IMR-90 (cell line): ENCODE results near the gene PRSS33. TPM values are rescaled to one million over a fixed set of nuclear protein-coding genes. Genes with fewer than 3 reads are reported as not detected.

ENCODE experiments used
- ATAC-seq: fragments of 200-7000 bp; cut with Tn5 transposase; 2 replicates; pipeline ENCODE4 v1.9.1; 2020; ENCODE audit warnings: low read depth, mild to moderate bottlenecking, moderate library complexity
- BruUV-seq: library from RNA; stranded (reverse); fragments of 400-500 nt; replicated peaks from 2 replicates; lab custom pipeline; 2021; lab: Mats Ljungman, UMichigan
- CTCF ChIA-PET: fragments of 300-600 bp; formaldehyde crosslinking; extraction: SDS; loops from one replicate; lab custom pipeline; 2021; ENCODE audit warnings: antibody characterized with exemption; lab: Yijun Ruan, JAX
- POLR2A ChIA-PET: fragments of 300-600 bp; sonication (Branson Sonifier 250); formaldehyde crosslinking; loops from one replicate; lab custom pipeline; 2022; ENCODE audit warnings: antibody characterized with exemption; ENCODE audit not compliant: unreplicated experiment; lab: Charles Lee
- DNase-seq: peaks from one replicate; pipeline ENCODE4 v3.0.0; 2013
- H2AFZ ChIP-seq: replicated peaks from 2 replicates; pipeline ENCODE3; 2013; ENCODE audit warnings: low read length, mild to moderate bottlenecking; ENCODE audit not compliant: poor library complexity
- H2AK5ac ChIP-seq: 2 replicates; pipeline ENCODE4 v1.6.1; 2013; ENCODE audit warnings: low read depth, low read length, inconsistent platforms
- H2AK9ac ChIP-seq: replicated peaks from 2 replicates; pipeline ENCODE3; 2013; ENCODE audit warnings: mild to moderate bottlenecking, low read depth, low read length, moderate library complexity; ENCODE audit not compliant: poor library complexity
- H2BK120ac ChIP-seq: 2 replicates; pipeline ENCODE4 v1.6.1; 2013; ENCODE audit warnings: low read depth, low read length, inconsistent platforms
- H2BK15ac ChIP-seq: 3 replicates; pipeline ENCODE4 v1.6.1; 2013; ENCODE audit warnings: low read depth, low read length, inconsistent platforms
- H2BK20ac ChIP-seq: 2 replicates; pipeline ENCODE4 v1.6.1; 2013; ENCODE audit warnings: low read depth, mild to moderate bottlenecking, inconsistent platforms, low read length, moderate library complexity
- H2BK5ac ChIP-seq: 2 replicates; pipeline ENCODE4 v1.6.1; 2013; ENCODE audit warnings: mild to moderate bottlenecking, low read depth, low read length, inconsistent platforms; ENCODE audit not compliant: poor library complexity, severe bottlenecking
- H3K14ac ChIP-seq: replicated peaks from 2 replicates; pipeline ENCODE4 v1.6.1; 2013; ENCODE audit warnings: low read depth, low read length, inconsistent platforms
- H3K18ac ChIP-seq: 2 replicates; pipeline ENCODE4 v1.6.1; 2013; ENCODE audit warnings: low read depth, low read length, control low read depth
- H3K23ac ChIP-seq: 2 replicates; pipeline ENCODE4 v1.6.1; 2013; ENCODE audit warnings: low read depth, low read length, inconsistent platforms
- H3K27ac ChIP-seq: 2 replicates; pipeline ENCODE4 v1.5.1; 2013; ENCODE audit warnings: mild to moderate bottlenecking, control low read depth, low read length; ENCODE audit not compliant: insufficient read depth
- H3K27me3 ChIP-seq: 2 replicates; pipeline ENCODE4 v1.6.1; 2013; ENCODE audit warnings: low read length; ENCODE audit not compliant: control insufficient read depth, insufficient read depth
- H3K36me3 ChIP-seq: 2 replicates; pipeline ENCODE4 v1.6.1; 2013; ENCODE audit warnings: low read length, mixed read lengths; ENCODE audit not compliant: control insufficient read depth, insufficient read depth
- H3K4ac ChIP-seq: 2 replicates; pipeline ENCODE4 v1.6.1; 2013; ENCODE audit warnings: low read depth, low read length, inconsistent platforms
- H3K4me1 ChIP-seq: 2 replicates; pipeline ENCODE4 v1.6.1; 2013; ENCODE audit warnings: low read length, mixed read lengths; ENCODE audit not compliant: control insufficient read depth, insufficient read depth
- H3K4me2 ChIP-seq: 2 replicates; pipeline ENCODE4 v1.6.1; 2013; ENCODE audit warnings: low read depth, mild to moderate bottlenecking, control low read depth, low read length, moderate library complexity
- H3K4me3 ChIP-seq: 2 replicates; pipeline ENCODE4 v1.5.1; 2013; ENCODE audit warnings: low read depth, mild to moderate bottlenecking, control low read depth, low read length, moderate library complexity; ENCODE audit not compliant: insufficient read depth
- H3K56ac ChIP-seq: 2 replicates; pipeline ENCODE4 v1.6.1; 2013; ENCODE audit warnings: low read length, inconsistent platforms; ENCODE audit not compliant: insufficient read depth; ENCODE audit errors: extremely low read depth
- H3K79me1 ChIP-seq, 2 experiments: 2 replicates each; pipeline ENCODE4 v1.6.1; 2013; ENCODE audit warnings: low read length in 2 of 2, inconsistent platforms in 1 of 2, low read depth in 1 of 2
- H3K9ac ChIP-seq: 2 replicates; pipeline ENCODE4 v1.6.1; 2013; ENCODE audit warnings: low read depth, low read length, control low read depth
- H3K9me1 ChIP-seq: 2 replicates; pipeline ENCODE4 v1.6.1; 2013; ENCODE audit warnings: low read length, inconsistent platforms; ENCODE audit not compliant: insufficient read depth
- H3K9me3 ChIP-seq: 2 replicates; pipeline ENCODE4 v1.6.1; 2013; ENCODE audit warnings: low read length; ENCODE audit not compliant: control insufficient read depth, insufficient read depth
- H4K20me1 ChIP-seq: 2 replicates; pipeline ENCODE4 v1.6.1; 2013; ENCODE audit warnings: low read length, inconsistent platforms; ENCODE audit not compliant: insufficient read depth
- H4K5ac ChIP-seq: 2 replicates; pipeline ENCODE4 v1.6.1; 2013; ENCODE audit warnings: mild to moderate bottlenecking, low read depth, low read length, control low read depth
- H4K8ac ChIP-seq, 2 experiments: 2 replicates each; pipeline ENCODE4 v1.6.1; 2013; ENCODE audit warnings: low read depth in 2 of 2, low read length in 2 of 2, control low read depth in 1 of 2, inconsistent platforms in 1 of 2
- H4K91ac ChIP-seq: 2 replicates; pipeline ENCODE4 v1.6.1; 2013; ENCODE audit warnings: low read depth, low read length, inconsistent platforms; ENCODE audit not compliant: insufficient read depth
- BHLHE40 ChIP-seq: fragments of 150-350 bp; IDR thresholded peaks from 2 replicates; pipeline ENCODE4 v1.6.1; 2016; ENCODE audit warnings: mild to moderate bottlenecking, low read depth, low read length
- CEBPB ChIP-seq: IDR thresholded peaks from 2 replicates; pipeline ENCODE4 v1.6.1; 2012; ENCODE audit warnings: low read depth, low read length, improper control_type of control experiment
- MAFK ChIP-seq: IDR thresholded peaks from 2 replicates; pipeline ENCODE4 v1.6.1; 2012; ENCODE audit warnings: low read depth, low read length, improper control_type of control experiment
- MAZ ChIP-seq: IDR thresholded peaks from 2 replicates; pipeline ENCODE4 v1.6.1; 2012; ENCODE audit warnings: low read depth, mild to moderate bottlenecking, low read length, improper control_type of control experiment, moderate library complexity, borderline replicate concordance
- NFE2L2 ChIP-seq: fragments of 150-350 bp; IDR thresholded peaks from 2 replicates; pipeline ENCODE4 v1.6.1; 2016; ENCODE audit warnings: low read depth, mild to moderate bottlenecking, low read length
- RAD21 ChIP-seq: IDR thresholded peaks from 2 replicates; pipeline ENCODE4 v1.6.1; 2012; ENCODE audit warnings: low read length, improper control_type of control experiment
- RFX5 ChIP-seq: IDR thresholded peaks from 2 replicates; pipeline ENCODE4 v1.8.0; 2012; ENCODE audit warnings: low read depth, mild to moderate bottlenecking, low read length, moderate library complexity
- SMC3 ChIP-seq: fragments of 150-350 bp; IDR thresholded peaks from 2 replicates; pipeline ENCODE4 v1.6.1; 2016; ENCODE audit warnings: low read depth, mild to moderate bottlenecking, antibody characterized with exemption, low read length, moderate library complexity
- USF2 ChIP-seq: fragments of 150-350 bp; IDR thresholded peaks from 2 replicates; pipeline ENCODE4 v1.6.1; 2017; ENCODE audit warnings: mild to moderate bottlenecking, antibody characterized with exemption, low read length, low read depth
- WGBS, 2 experiments: methylation state at CpG; one replicate each; pipeline versions ENCODE4 v1.1.5 to v1.1.7; 2013; ENCODE audit warnings: missing lambda C conversion rate in 2 of 2; ENCODE audit not compliant: insufficient read length in 1 of 2; ENCODE audit errors: extremely low coverage in 2 of 2; 5-methylcytosine and 5-hydroxymethylcytosine counted together
- dilution Hi-C: fragments of 300-500 bp; cut with HindIII; formaldehyde crosslinking; loops from one replicate; pipeline ENCODE4 v1.14.3; 2018; ENCODE audit warnings: low sequenced_read_pairs; ENCODE audit not compliant: unreplicated experiment
- in situ Hi-C: fragments of 300-500 bp; cut with MboI; formaldehyde crosslinking; loops from 3 replicates; pipeline ENCODE4 v1.14.3; 2019; ENCODE audit warnings: low sequenced_read_pairs, inconsistent platforms, mixed read lengths
- intact Hi-C: fragments of 100-400 bp; cut with micrococcal nuclease; formaldehyde crosslinking; loops from 2 replicates; pipeline ENCODE4 v1.10.0; 2022
- polyA plus RNA-seq, 3 experiments: library from polyadenylated mRNA; depleted of rRNA; stranded (reverse); fragments of >200 nt; gene quantifications; 2 replicates each; pipeline ENCODE4 v1.2.3, GENCODE V29; 2012; ENCODE audit warnings: low replicate concordance in 1 of 3
- total RNA-seq: library from RNA; depleted of rRNA; stranded (reverse); fragments of >200 nt; gene quantifications from 2 replicates; pipeline ENCODE4 v1.2.3, GENCODE V29; 2012

PRSS33 gene
- total and polyA plus RNA-seq, 2 of the 4 experiments (the other 2 are of a cell fraction) = not detected

GRCh38 chr16:2748757-2749455, 38.5 kb downstream of the PRSS33 start:
- CTCF ChIA-PET = no interaction called here
- no peak overlapping the region for H2BK15ac ChIP-seq
- H3K9me1 ChIP-seq = no peaks in the 10 kb centered on the region; the same call in 1 of the 2 replicates
- H4K20me1 ChIP-seq = peaks cover 11% of the 10 kb centered on the region
- H2BK20ac ChIP-seq = no peak overlapping the region
- no peak overlapping the region for H3K9ac ChIP-seq
- no peak overlapping the region for H4K91ac ChIP-seq
- H4K8ac ChIP-seq = no peak overlapping the region
- intact Hi-C loops (no loop called here), in situ Hi-C loops (no loop called here), dilution Hi-C loops (no loop called here)
- peaks cover 2% of the 10 kb centered on the region; the same call in 1 of the 2 replicates for H3K9me3 ChIP-seq
- no peak overlapping the region for H2AK5ac ChIP-seq
- no peak for ATAC-seq
- no peak overlapping the region for H2BK5ac ChIP-seq
- H3K4me2 ChIP-seq = no peak overlapping the region
- no peak overlapping the region for H4K5ac ChIP-seq
- no peak for DNase-seq
- no peak overlapping the region for H3K4ac ChIP-seq
- H3K36me3 ChIP-seq = no peaks in the 10 kb centered on the region; the same call in 1 of the 2 replicates
- POLR2A ChIA-PET = no interaction called here
- H3K27me3 ChIP-seq = no peaks in the 10 kb centered on the region; the same call in 1 of the 2 replicates
- no peak overlapping the region for H3K14ac ChIP-seq
- no peak overlapping the region for H2BK120ac ChIP-seq
- no TSS peak for BruUV-seq
- H3K18ac ChIP-seq = no peak overlapping the region
- WGBS, 2 experiments = 87% methylated on average over 6 of the region's 7 CpGs; no CpG with 5 or more reads in 1 of the 2 experiments
- H3K79me1 ChIP-seq = peaks cover 11 to 18% of the 10 kb centered on the region in 2 experiments
- peaks cover 7% of the 10 kb centered on the region for H3K4me1 ChIP-seq
- no peak overlapping the region for H3K4me3 ChIP-seq
- no peak for TF ChIP-seq NFE2L2
- TF ChIP-seq RAD21 = no peak
- no peak for TF ChIP-seq CEBPB
- TF ChIP-seq BHLHE40 = no peak
- no peak for TF ChIP-seq SMC3
- TF ChIP-seq RFX5 = no peak
- TF ChIP-seq MAFK = no peak
- no peak for TF ChIP-seq USF2
- no peak for TF ChIP-seq MAZ
- no peak overlapping the region for H3K23ac ChIP-seq
- H3K56ac ChIP-seq = no peak overlapping the region
- H3K27ac ChIP-seq = no peak overlapping the region
- H2AK9ac ChIP-seq = peak overlapping the region; percentile 44
- H2AFZ ChIP-seq = peak overlapping the region; percentile 15
